Esophagus squamous epithelium (tissue), 4 donors: ENCODE results near the gene LSM5.

Source experiments
- CTCF ChIP-seq, 6 experiments: fragments of 450-650 bp in 4 of 6; fragments of 200-600 bp in 2 of 6; sonication (generic) in 2 of 6; IDR thresholded peaks; one replicate each; pipeline ENCODE4 v1.5.1; 2016 to 2019; ENCODE audit warnings: antibody characterized with exemption in 6 of 6, mild to moderate bottlenecking in 4 of 6, moderate library complexity in 4 of 6
- POLR2A ChIP-seq, 4 donors: fragments of 450-650 bp; IDR thresholded peaks; one replicate each; pipeline ENCODE4 v1.6.1; 2017; ENCODE audit warnings: antibody characterized with exemption in 4 of 4, mild to moderate bottlenecking in 4 of 4, moderate library complexity in 3 of 4

- TF ChIP-seq CTCF (IDR thresholded peaks at IDR 0.05) (no peak), POLR2A (IDR thresholded peaks at IDR 0.05) (no peak)
Measured at GRCh38 chr7:32535162-32535702, 45.1 kb upstream of the LSM5 start.
